Measurements from ENCODE around the gene MEPE.

MEPE gene

DNA sequence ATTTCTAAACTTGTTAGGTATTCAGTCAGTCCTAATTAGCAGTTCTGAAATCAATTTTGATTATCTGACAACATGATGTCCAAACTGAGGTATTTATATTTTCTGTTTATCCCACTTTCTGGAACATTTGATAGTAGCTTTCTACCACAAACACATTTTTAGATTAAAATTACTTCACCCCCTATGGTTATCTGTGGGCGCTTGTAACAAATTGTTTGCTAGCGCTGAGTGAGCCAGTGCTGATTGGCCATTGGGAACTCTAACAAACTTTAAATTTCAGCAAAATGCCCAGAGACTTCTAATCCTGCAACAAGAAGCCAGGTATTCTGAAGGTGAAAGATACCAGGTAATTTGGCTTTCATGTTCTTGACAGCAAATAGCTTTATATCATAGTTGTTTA, at the start of gene MEPE:
MEPE (plus strand) TSS at position 301 of the 400 bp plus-strand sequence. CDS start 1,746 bp downstream, outside the sequence.
- DNase-seq, result no peak

DNA sequence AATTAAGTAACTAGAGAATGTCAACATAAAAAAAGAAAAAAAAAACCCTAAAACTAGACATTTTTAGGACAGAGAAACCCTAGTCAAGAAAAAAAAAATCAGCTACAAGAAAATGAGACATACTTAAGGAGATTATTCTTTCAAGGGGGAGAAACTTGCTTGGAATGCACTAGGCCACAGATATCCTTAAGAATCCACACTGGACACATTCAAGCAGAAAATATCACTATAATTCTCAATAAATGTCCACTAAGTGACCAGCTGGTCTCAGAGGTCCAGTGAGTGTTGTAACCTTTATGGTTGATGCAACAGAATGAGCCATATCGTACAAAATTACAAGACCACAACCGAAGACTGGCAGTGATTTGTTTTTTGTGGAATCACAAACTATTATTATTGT, 49.0 kb upstream of the MEPE start:
- no peak for DNase-seq

DNA sequence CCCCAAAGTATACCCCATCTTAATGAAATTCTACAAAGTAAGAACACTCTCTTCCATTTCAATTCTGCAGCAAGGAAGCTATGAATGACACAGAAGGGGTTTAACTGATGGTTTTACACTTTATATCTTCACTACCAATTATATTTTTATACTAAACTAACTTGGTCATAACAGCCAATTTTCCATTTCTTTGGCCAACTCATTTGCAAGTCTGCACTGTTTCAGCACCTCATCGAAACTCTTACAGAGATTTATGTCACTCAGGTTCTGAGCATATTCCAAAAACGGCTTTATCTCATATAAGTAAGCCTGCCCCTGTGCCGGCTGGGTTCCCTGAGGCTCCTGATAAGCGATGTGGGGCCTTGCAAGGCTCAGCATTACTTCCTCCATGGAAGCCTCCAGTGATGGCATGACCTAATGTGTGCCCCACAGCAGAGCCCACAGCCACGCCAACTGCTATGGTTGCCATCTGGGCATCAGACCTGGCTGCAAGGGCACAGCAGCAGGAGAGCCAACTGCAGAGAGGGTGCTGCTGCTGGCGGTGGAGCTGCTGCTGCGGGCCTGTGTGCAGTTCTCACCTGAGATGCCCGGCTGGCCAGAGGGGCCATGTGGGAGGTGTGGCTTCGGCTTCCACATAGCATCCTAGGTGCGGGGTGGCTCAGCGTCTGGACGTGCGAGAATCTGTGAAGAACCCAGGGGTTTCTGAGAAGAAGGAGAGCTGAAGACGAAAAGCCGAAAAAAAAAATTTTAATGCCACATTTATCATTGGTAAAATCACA, 46.8 kb upstream of the MEPE start:
- no peak for DNase-seq

DNA sequence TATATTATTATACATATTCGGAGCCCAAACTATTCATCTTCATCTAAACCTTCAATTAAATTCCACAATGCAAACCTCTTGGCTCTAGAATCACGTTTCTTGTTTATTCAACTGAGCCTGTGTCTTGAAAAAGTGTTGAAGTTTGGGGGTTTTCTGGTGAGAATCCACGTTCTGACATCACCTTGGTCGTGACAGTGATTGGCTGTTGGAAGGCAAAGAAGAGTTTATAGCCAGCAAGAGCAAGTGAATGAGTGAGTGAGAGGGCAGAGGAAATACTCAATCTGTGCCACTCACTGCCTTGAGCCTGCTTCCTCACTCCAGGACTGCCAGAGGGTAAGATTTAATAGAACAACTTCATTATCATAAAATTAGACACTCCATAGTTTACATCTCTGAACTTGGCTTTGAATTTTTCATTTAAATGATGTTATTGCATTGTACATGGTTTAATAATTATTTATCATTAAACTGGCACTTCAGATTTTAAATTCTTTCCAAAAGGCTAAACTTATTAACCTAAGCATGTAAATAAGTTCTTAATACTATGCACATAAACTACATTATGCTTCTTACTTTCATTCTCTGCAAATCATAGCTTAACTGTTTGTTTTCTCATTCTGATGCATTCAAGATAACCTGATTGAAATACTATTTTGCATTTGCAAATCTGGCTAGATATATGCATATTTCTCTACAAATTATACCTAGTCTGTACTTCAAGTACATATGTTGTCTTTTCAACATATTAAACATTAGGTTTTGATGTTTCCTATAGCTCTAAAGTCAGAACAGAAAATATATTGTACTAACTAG, 33.3 kb upstream of the MEPE start, which contains the start of gene IBSP:
IBSP (plus strand) TSS at position 254 of the 813 bp plus-strand sequence. CDS start 2,808 bp downstream, outside the sequence.
- no peak for DNase-seq

DNA sequence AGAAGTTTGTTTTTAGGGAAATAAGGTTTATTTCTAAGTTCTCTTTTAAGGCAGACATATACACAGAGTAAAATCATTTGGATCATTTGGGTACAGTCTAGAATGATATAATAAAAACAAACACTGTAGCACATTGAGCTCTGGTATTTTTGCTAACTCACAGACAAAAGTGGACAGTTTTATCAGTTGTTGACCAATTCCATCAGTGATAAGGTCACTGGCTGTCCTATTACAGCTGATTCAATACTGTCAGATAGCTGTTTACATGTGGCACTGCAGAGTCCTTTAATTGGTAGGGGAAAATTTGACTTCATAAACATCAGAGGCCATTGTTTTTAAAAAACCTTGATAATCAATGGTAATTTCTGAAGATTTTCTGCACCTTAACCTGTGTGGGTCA, 29.9 kb upstream of the MEPE start:
- no peak for DNase-seq

GRCh38 chr4:87803421-87803820, 29.3 kb upstream of the MEPE start:
- no peak for DNase-seq

GRCh38 chr4:87804871-87805270, 27.9 kb upstream of the MEPE start:
- no peak for DNase-seq

DNA sequence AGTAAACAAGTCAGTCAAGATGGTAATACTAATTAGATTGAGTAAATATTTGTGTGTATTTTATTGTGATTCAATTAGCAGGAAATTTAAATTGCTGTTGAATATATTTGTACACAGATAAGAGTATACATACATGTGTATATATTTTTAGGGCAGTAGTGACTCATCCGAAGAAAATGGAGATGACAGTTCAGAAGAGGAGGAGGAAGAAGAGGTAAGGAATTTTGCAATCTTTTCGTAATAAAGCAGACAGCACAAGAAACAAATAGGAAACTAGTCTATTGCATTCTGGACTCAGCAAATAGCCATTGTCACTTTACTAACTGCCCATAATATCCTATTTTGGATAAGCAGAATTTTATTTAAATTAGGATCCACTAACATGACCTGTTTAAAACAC, 26.8 kb upstream of the MEPE start:
- DNase-seq, result no peak

DNA sequence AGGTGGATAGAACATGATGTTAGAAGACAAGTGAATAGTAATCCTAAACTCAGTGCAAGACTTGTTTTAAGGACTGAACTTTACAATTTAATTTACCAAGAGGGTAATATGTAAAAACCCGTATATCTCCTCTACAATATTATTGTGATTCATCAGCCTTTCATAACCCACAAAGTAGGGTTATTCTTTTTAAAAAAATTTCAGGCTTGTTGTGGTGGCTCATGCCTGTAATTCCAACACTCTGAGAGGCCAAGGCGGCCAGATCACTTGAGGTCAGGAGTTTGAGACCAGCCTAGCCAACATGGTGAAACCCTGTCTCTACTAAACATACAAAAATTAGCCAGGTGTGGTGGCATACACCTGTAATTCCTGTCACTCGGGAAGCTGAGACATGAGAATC, 26.2 kb upstream of the MEPE start:
- no peak for DNase-seq

DNA sequence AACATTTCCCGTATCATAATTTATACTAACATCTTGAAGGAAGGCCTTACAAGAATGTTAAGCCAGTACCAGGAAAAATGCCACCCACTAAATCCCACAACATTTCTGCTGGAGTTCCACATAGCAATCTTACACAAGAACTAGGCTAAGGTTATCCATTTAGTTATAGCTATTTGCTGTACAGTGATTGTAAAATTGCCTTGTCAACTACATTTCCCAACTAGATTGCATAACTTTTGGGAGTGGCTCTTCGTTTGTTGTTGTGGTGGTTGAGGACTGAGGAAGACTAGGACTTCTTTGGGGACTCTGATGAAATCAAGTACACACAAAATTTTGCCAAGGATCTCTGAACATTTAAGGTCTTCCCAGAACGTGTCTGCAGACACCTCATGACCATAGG, 25.4 kb upstream of the MEPE start:
- DNase-seq, result no peak

- DNase-seq, result no peak
These were observed 20.8 kb upstream of the MEPE start for GRCh38 chr4:87811977-87812376.

DNA sequence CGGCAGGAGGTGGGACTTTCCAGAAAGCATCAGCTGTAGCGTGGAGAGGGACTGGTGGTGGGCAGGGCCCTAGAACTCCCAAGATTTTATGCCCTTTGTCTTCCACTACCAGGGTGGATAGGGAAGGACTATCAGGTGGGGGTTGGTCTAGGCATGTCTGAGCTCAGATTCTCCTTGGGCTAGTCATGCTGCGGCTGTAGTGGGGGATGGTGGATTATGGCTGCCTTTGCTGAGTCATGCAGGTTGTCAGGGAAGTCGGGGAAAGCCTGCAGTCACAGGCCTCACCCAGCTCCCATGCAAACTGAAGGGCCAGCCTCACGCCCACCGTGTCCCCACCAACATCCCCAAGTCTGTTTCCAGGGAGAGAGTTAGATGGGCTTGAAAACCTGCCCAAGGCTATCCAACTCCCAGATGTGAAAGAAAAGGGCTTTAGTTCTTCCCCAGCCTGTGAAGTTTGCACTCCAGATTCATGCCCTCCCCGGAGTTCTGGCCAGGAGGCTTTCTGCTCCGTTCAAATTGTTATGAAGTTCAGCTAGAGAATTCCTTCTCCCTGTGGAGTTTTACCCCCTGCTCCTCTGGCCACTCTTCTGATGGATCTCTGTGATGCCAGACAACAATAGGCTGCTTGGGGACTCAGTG, 13.4 kb upstream of the MEPE start:
- no peak for DNase-seq

GRCh38 chr4:87823200-87823599, 9.6 kb upstream of the MEPE start:
- no peak for DNase-seq

DNA sequence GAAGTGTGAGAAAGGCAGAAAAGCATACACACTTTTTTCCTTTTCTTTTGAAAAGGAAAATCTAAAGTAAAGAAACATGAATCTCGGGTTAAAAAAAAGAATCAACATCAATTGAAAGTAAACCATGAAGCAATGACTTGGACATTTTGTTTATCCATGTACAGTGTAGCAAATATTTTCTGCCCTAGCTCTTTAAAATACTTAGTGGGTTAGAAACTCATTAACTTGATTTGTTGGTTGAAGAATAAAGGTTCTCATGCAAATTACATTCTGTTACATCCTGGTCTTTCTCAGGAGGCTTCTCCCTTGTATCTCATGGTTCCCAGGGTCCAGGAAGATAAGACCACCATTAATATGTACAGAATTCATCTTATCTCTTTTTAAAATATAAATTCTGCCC, 9.0 kb upstream of the MEPE start:
- no peak for DNase-seq

- no peak for DNase-seq
These were observed 8.4 kb upstream of the MEPE start for GRCh38 chr4:87824352-87824751.

GRCh38 chr4:87834401-87834800, 1.6 kb downstream of the MEPE start:
- no peak for DNase-seq

DNA sequence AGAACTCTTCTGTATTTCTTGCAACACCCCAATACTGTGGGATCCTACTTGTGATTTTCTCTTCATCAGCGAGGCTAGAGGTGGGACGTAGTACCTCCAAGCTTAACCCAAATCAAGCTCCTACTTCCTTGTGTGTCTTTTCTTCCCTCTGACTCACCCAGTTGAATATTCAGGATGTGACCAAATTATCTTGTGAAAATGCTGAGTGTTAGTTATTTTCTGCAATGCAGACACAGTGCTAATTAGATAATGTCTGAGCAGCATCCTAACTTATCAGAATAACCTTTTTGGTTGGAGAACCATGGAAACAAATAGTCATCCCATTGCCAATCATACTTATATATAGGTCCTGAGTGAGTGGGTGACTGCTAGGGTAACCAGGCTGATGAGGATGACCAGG, 2.4 kb downstream of the MEPE start:
- no peak for DNase-seq

DNA sequence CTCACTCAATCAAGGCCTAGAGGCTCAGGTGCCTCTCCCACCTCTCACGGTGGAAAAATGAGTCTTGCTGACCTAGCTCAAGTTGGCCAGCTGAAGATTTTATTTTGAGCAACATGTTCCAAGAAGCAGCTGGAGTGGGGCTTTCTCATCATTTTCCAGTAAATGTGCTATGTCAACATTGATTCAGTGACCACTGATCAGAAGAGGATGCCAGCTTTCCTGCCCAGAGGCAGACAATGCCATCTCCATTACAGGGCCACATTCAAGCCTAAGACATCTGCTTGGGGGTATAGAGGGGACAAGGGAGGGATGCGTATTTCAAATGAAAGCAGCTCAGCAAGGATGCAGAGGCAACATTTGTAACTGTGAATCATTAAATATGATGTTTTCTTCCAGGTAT, 3.0 kb downstream of the MEPE start:
- no peak for DNase-seq

DNA sequence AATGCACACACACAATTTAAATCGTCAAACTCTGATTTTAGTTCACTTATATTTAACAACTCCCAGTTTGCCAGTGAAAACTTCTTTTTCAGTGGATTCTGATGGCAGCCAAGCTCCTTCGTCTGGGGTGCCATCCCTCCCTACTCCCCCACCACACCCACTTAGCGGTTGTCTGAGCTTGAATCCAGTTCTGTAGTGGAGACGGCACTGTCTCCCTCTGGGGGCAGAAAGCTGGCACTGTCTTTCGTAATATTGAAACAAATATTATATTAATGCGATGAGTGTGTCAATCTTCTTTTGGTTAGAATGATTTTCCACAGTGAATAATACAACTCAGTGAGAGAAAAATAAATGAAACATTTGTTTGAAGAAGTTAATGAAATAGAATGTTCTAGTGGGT, 5.4 kb downstream of the MEPE start:
- DNase-seq, result no peak

DNA sequence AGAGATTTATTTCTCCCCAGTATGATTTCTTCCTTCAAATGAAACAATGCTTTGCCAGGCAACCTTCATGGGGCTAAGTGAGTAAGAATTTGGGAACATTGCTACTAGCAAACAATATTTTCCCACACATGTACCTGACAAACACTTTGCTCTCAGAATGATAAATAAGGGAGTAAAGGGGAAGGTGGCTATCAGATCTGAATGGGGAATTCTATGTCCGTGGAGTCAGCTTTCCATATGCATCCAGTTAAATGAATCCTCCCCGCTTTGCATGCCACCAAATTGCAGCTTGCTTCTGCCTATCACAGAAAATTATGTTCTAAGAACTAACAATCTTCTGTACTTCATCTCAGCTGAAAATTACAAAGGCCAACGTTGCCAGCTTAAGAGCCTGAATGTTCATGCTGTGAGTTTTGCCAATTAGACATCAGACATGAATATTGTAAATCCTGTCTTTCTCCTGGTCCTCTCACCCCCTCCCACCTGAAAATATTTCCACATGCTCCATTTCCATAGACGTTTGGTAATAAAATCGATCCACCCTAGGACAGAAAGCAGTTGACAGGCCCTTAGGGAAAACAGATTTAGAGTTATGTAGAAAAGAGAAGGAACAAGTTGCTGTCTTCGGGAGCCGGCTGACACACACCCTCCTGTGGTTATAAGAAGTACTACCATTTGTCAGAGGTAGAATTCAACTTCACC, 6.3 kb downstream of the MEPE start:
- DNase-seq, result peak; percentile 6

DNA sequence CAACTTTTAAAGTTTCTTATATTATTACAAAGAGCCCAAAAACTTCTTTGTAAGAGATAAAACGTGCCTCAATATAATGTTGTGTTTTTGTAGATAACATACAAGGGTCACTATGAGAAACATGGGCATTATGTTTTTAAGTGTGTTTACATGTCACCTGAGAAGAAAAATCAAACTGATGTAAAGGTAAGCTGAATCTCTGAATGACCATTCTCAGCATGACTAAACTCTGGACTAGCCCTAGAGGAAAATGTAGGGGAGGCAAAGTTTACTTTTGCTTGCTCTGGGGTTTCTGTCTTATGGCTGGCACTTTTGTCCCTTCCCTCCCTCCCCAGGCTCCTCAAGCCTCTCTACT, 6.8 kb downstream of the MEPE start:
- no peak for DNase-seq

DNA sequence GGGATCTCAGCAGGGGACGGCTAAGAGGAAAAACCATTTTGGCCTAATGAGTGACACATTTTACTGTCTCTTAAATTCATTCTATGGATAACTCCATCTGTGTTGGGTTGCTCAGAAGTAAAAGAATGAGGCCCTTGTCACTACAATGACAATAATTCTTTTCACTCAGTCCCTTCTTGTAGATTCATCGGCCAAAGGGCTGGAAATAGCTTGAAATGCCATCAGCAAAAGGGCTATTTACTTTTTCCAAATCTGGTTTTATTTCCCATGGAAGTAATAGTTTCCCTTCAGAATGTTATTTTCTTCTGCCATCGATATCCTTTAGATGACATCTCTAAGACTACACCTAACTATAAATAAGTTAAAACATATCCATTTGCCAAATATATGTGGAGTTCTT, 7.4 kb downstream of the MEPE start:
- no peak for DNase-seq

- peak; percentile 7 for DNase-seq
These were observed 11.2 kb downstream of the MEPE start for GRCh38 chr4:87843936-87844335.
